ENCODE measurements around the gene TXNDC5.
A peak's percentile ranks its signal among the peaks of the same experiment; 100 is the strongest.
"Not testable (repeated sequence)": the region's sequence is repeated elsewhere in the genome, so short reads cannot be mapped to it uniquely, and the experiment has no call there.

Gene TXNDC5

GRCh38 chr6:7894262-7895124 is 16.1 kb downstream of the TXNDC5 start:
- no peak for DNase-seq

GRCh38 chr6:7893342-7893741 is 17.2 kb downstream of the TXNDC5 start:
- no peak for DNase-seq

GRCh38 chr6:7892367-7892766 is 18.2 kb downstream of the TXNDC5 start:
- DNase-seq: not testable (repeated sequence)

GRCh38 chr6:7891078-7891872 is 19.3 kb downstream of the TXNDC5 start:
- no peak for DNase-seq

GRCh38 chr6:7888587-7889357 is 21.8 kb downstream of the TXNDC5 start:
- no peak for DNase-seq

- DNase-seq: no peak
These were observed 23.2 kb downstream of the TXNDC5 start for GRCh38 chr6:7887278-7887991.

- no peak for DNase-seq
These were observed 24.5 kb downstream of the TXNDC5 start for GRCh38 chr6:7886132-7886531.

GRCh38 chr6:7883381-7883780 is 27.2 kb downstream of the TXNDC5 start:
- DNase-seq: no peak

- no peak for DNase-seq
These were observed 27.9 kb downstream of the TXNDC5 start for GRCh38 chr6:7882505-7883257.

- no peak for DNase-seq
These were observed 28.7 kb downstream of the TXNDC5 start for GRCh38 chr6:7881765-7882500.

GRCh38 chr6:7880718-7881107 is 29.9 kb downstream of the TXNDC5 start:
- DNase-seq: no peak

- no peak for DNase-seq
These were observed 30.4 kb downstream of the TXNDC5 start for GRCh38 chr6:7879980-7880717.

- no peak for DNase-seq
These were observed 31.0 kb downstream of the TXNDC5 start for GRCh38 chr6:7879579-7879978.

GRCh38 chr6:7879043-7879442 is 31.5 kb downstream of the TXNDC5 start:
- DNase-seq: no peak

GRCh38 chr6:7878401-7878964 is 32.1 kb downstream of the TXNDC5 start:
- DNase-seq: no peak

- no peak for DNase-seq
These were observed 41.7 kb downstream of the TXNDC5 start for GRCh38 chr6:7868926-7869325.

- no peak for DNase-seq
These were observed 44.1 kb downstream of the TXNDC5 start for GRCh38 chr6:7866526-7866925.

- peak; percentile 42 for DNase-seq
These were observed 44.8 kb downstream of the TXNDC5 start for GRCh38 chr6:7865781-7866180.

GRCh38 chr6:7859591-7859990 is 51.0 kb downstream of the TXNDC5 start:
- DNase-seq: no peak

- DNase-seq: no peak
These were observed 58.8 kb downstream of the TXNDC5 start for GRCh38 chr6:7851780-7852179.

Measured in femur (tissue), 1 donor.